Endothelial cell of umbilical vein (primary cell): Measurements from ENCODE around the gene EMX1. TPM values are rescaled to one million over a fixed set of nuclear protein-coding genes. Genes with fewer than 3 reads are reported as not detected.

Source experiments
- BruUV-seq: library from RNA; stranded (reverse); fragments of 400-500 nt; replicated peaks from 2 replicates; lab custom pipeline; 2021; lab: Mats Ljungman, UMichigan
- CTCF ChIA-PET: fragments of 300-600, 350-600 bp; sonication (Branson Sonifier 250); formaldehyde crosslinking; loops from one replicate; lab custom pipeline; 2021; ENCODE audit warnings: antibody characterized with exemption, inconsistent platforms; lab: Charles Lee
- POLR2A ChIA-PET: fragments of 300-600, 350-600 bp; sonication (Branson Sonifier 250); formaldehyde crosslinking; loops from one replicate; lab custom pipeline; 2021; ENCODE audit warnings: antibody characterized with exemption, inconsistent platforms; lab: Charles Lee
- DNase-seq: peaks from one replicate; pipeline ENCODE4 v3.0.0-alpha.2; 2011; ENCODE audit warnings: low read depth, low spot score
- FAIRE-seq: peaks from 2 replicates; lab custom pipeline; 2011; peaks lifted over from hg19 to GRCh38; lab: Jason Lieb, UNC
- H2AFZ ChIP-seq: 2 replicates; pipeline ENCODE4 v1.6.0; 2012; ENCODE audit warnings: low read depth, low read length, control low read depth, inconsistent platforms
- H3K27ac ChIP-seq: 2 replicates; pipeline ENCODE4 v1.5.1; 2011; ENCODE audit warnings: low read depth, mild to moderate bottlenecking, control low read depth, low read length, moderate library complexity; ENCODE audit not compliant: insufficient read depth
- H3K27me3 ChIP-seq, 2 experiments: 2 replicates each; pipeline versions ENCODE4 v1.6.0 to v1.6.1; 2011; ENCODE audit warnings: low read length in 2 of 2, mixed read lengths in 1 of 2; ENCODE audit not compliant: control insufficient read depth in 2 of 2, insufficient read depth in 2 of 2
- H3K36me3 ChIP-seq, 2 experiments: 2 replicates in 1 of 2; 3 replicates in 1 of 2; pipeline ENCODE4 v1.5.1; 2011; ENCODE audit warnings: low read length in 2 of 2, mild to moderate bottlenecking in 1 of 2, moderate library complexity in 1 of 2; ENCODE audit not compliant: control insufficient read depth in 2 of 2, insufficient read depth in 2 of 2; ENCODE audit errors: extremely low read depth in 1 of 2
- H3K4me1 ChIP-seq: 3 replicates; pipeline ENCODE4 v1.5.1; 2011; ENCODE audit warnings: mild to moderate bottlenecking, low read length; ENCODE audit not compliant: control insufficient read depth, insufficient read depth; ENCODE audit errors: extremely low read depth
- H3K4me2 ChIP-seq: 2 replicates; pipeline ENCODE4 v1.6.1; 2011; ENCODE audit warnings: low read length, control low read depth, mixed read lengths; ENCODE audit not compliant: insufficient read depth
- H3K4me3 ChIP-seq, 3 experiments: fragments of 200-600 bp in 1 of 3; sonication (generic), shearing (Covaris generic) in 1 of 3; replicated peaks in 1 of 3; 2 replicates each; pipeline ENCODE4 v1.5.1; 2011 to 2016; ENCODE audit warnings: control low read depth in 3 of 3, low read length in 3 of 3, mild to moderate bottlenecking in 2 of 3, inconsistent platforms in 1 of 3, low read depth in 1 of 3, moderate library complexity in 1 of 3; ENCODE audit not compliant: insufficient read depth in 1 of 3
- H3K79me2 ChIP-seq: 2 replicates; pipeline ENCODE4 v1.6.0; 2012; ENCODE audit warnings: low read length, inconsistent platforms; ENCODE audit not compliant: control insufficient read depth, insufficient read depth
- H3K9ac ChIP-seq: replicated peaks from 2 replicates; pipeline ENCODE3; 2011; ENCODE audit warnings: low read length, control low read depth; ENCODE audit not compliant: insufficient read depth; ENCODE audit errors: extremely low read depth
- H3K9me1 ChIP-seq: replicated peaks from 3 replicates; pipeline ENCODE4 v1.6.0; 2011; ENCODE audit warnings: mild to moderate bottlenecking, low read length; ENCODE audit not compliant: control insufficient read depth, insufficient read depth; ENCODE audit errors: extremely low read depth
- H3K9me3 ChIP-seq: replicated peaks from 2 replicates; pipeline ENCODE4 v1.5.1; 2012; ENCODE audit warnings: low read length, inconsistent platforms; ENCODE audit not compliant: control insufficient read depth, insufficient read depth
- H4K20me1 ChIP-seq: replicated peaks from 2 replicates; pipeline ENCODE3; 2011; ENCODE audit warnings: mild to moderate bottlenecking, low read length; ENCODE audit not compliant: control insufficient read depth, insufficient read depth; ENCODE audit errors: extremely low read depth
- CTCF ChIP-seq, 2 donors: IDR thresholded peaks; 1 replicate in 1 of 2; 2 replicates in 1 of 2; pipeline ENCODE4 v1.5.1; 2011; ENCODE audit warnings: low read length in 2 of 2, mild to moderate bottlenecking in 2 of 2, moderate library complexity in 2 of 2, control low read depth in 1 of 2, inconsistent platforms in 1 of 2, low read depth in 1 of 2; ENCODE audit not compliant: insufficient read depth in 1 of 2; ENCODE audit errors: extremely low read depth in 1 of 2
- EZH2 ChIP-seq: IDR thresholded peaks from 2 replicates; pipeline ENCODE4 v1.6.1; 2012; ENCODE audit warnings: borderline replicate concordance, low read depth, mild to moderate bottlenecking, moderate library complexity, low read length, inconsistent platforms; ENCODE audit not compliant: severe bottlenecking
- FOS ChIP-seq: IDR thresholded peaks from 2 replicates; pipeline ENCODE4 v1.6.1; 2011; ENCODE audit warnings: mild to moderate bottlenecking, low read length, moderate library complexity, borderline replicate concordance; ENCODE audit not compliant: insufficient read depth
- GATA2 ChIP-seq: IDR thresholded peaks from 2 replicates; pipeline ENCODE4 v1.7.0; 2011; ENCODE audit warnings: low read depth, mild to moderate bottlenecking, moderate library complexity, mixed read lengths, low read length; ENCODE audit not compliant: insufficient read length, insufficient read depth
- JUN ChIP-seq: IDR thresholded peaks from 2 replicates; pipeline ENCODE4 v1.6.1; 2011; ENCODE audit warnings: borderline replicate concordance, low read depth; ENCODE audit not compliant: insufficient read length, insufficient read depth
- MAX ChIP-seq: IDR thresholded peaks from 2 replicates; pipeline ENCODE4 v1.6.1; 2011; ENCODE audit not compliant: insufficient read depth, insufficient read length
- MYC ChIP-seq: IDR thresholded peaks from one replicate; pipeline ENCODE4 v1.6.1; 2011; ENCODE audit warnings: mild to moderate bottlenecking, low read depth, low read length
- POLR2A ChIP-seq: IDR thresholded peaks from 2 replicates; pipeline ENCODE4 v1.6.1; 2012; ENCODE audit warnings: low read depth, mild to moderate bottlenecking, control low read depth, low read length
- POLR2AphosphoS5 ChIP-seq: IDR thresholded peaks from 2 replicates; pipeline ENCODE4 v1.6.1; 2012; ENCODE audit warnings: low read depth, mild to moderate bottlenecking, control low read depth, low read length, moderate library complexity; ENCODE audit not compliant: insufficient read depth
- dilution Hi-C: fragments of 300-500 bp; cut with MboI; formaldehyde crosslinking; loops from one replicate; pipeline ENCODE4 v1.15.0; 2019; ENCODE audit warnings: low sequenced_read_pairs; ENCODE audit not compliant: extremely low pct_ligation_motif_present
- intact Hi-C: fragments of 100-400 bp; cut with micrococcal nuclease; formaldehyde crosslinking; loops from one replicate; pipeline ENCODE4 v1.10.0; 2022
- polyA plus RNA-seq, 4 experiments: library from polyadenylated mRNA; depleted of rRNA in 3 of 4; stranded (reverse) in 3 of 4; unstranded in 1 of 4; fragments of >200 nt; gene quantifications; 2 replicates each; pipeline versions ENCODE4 v1.2.1 to v1.2.3, GENCODE V29; 2011 to 2012; ENCODE audit warnings: missing spikeins in 1 of 4
- total RNA-seq: library from RNA; stranded (reverse); gene quantifications from 2 replicates; pipeline ENCODE4 v1.2.3, GENCODE V29; 2021

The EMX1 gene
- total and polyA plus RNA-seq, 2 donors (not counting 3 experiments of a cell fraction or from before 2014, with no cell fraction given): not detected

GRCh38 chr2:72886505-72887031, 30.8 kb upstream of the EMX1 start:
- POLR2A ChIA-PET: no interaction called here
- Histone ChIP-seq H3K36me3 (peaks cover 0 to 3% of the 10 kb centered on the region in 2 experiments), H3K4me3 (peak overlapping the region; percentile 54 to 81 (median 73)), H3K79me2 (no peaks in the 10 kb centered on the region), H3K27ac (no peak overlapping the region), H3K9me3 (no peaks in the 10 kb centered on the region), H3K27me3 (peaks cover 0 to 3% of the 10 kb centered on the region in 2 experiments), H3K4me2 (peak overlapping the region; percentile 91), H3K9me1 (no peaks in the 10 kb centered on the region), H3K4me1 (peaks cover 13% of the 10 kb centered on the region), H3K9ac (peak overlapping the region; percentile 77), H4K20me1 (no peaks in the 10 kb centered on the region), H2AFZ (peak overlapping the region; percentile 98)
- TF ChIP-seq GATA2 (no peak), MYC (no peak), POLR2A (no peak), CTCF (IDR thresholded peaks at IDR 0.05; ENCODE audit: extremely low read depth in 1 of 2, insufficient read depth in 1 of 2, low read depth in 1 of 2, low read length in 2 of 2) (no peak), EZH2 (no peak), JUN (no peak), POLR2AphosphoS5 (no peak), FOS (no peak), MAX (no peak)
- DNase-seq: no peak
- peak; percentile 49 for FAIRE-seq
- intact Hi-C loops: loop anchor here (1.0 to 2.0 kb wide), 2 partner anchors 32 to 115 kb away; no protein-coding TSS in a partner anchor
- dilution Hi-C loops: no loop called here
- no TSS peak for BruUV-seq
- CTCF ChIA-PET: interaction anchor here (0.7 to 3.1 kb wide), 19 partner anchors 9 to 326 kb away, joined by 3 to 32 read pairs (median 5); partner anchors contain the start of gene EMX1
